SIG-M5 treated with dmso at 0.1 percent for 504 hours (cell line): ENCODE measurements around the gene CAPN11.
"Not testable (repeated sequence)": the region's sequence is repeated elsewhere in the genome, so short reads cannot be mapped to it uniquely, and the experiment has no call there.

Experiments
- DNase-seq: peaks from one replicate; lab custom pipeline; 2025; ENCODE audit not compliant: unreplicated experiment; lab: John Stamatoyannopoulos, UW

CAPN11 gene

DNA sequence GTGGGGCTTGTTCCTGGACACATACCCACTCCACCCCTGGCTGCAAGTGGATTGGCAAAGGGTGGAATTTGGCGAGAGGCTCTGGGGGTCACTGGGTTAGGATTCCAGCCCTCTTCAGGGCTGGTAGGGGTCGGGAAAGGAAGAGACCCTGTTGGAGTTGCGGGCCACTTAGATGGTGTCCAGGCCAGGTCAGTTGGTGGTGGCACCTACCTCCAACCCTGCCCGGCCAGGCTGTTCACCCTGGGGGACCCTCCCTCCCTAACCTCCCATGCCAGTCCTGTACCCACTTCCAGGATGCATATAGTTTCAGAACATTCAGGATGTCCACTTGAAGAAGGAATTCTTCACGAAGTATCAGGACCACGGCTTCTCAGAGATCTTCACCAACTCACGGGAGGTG is 21.0 kb downstream of the CAPN11 start:
- DNase-seq = no peak

DNA sequence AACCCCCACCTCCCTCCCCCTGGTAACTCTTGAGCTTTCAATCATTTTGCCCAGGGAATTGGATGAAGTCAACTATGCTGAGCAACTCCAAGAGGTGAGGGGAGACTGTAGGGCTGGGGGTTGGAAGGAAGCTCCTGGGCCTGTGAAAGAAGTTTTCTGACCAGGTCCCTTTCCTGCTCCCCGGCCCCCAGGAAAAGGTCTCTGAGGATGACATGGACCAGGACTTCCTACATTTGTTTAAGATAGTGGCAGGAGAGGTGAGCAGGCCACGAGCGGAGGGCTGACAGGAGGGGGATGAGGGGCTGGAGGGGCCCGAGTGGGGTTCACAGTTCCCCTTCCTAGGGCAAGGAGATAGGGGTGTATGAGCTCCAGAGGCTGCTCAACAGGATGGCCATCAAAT is 21.8 kb downstream of the CAPN11 start:
- no peak for DNase-seq

DNA sequence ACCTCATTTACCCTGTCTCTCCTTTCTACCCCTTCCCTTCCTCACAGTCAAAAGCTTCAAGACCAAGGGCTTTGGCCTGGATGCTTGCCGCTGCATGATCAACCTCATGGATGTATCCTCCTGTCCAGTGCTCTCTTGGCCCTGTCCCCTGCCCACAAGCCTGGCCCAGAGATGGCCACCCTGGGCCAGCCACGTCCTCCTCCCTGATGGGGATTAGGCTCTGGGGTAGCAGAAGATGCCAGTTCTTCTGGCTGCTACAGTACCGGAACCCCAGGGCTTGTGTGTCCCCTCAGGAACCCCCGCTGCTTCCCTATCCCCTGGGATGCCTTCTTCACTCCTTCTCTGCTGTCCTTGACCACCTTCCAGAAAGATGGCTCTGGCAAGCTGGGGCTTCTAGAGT is 22.3 kb downstream of the CAPN11 start:
- no peak for DNase-seq

DNA sequence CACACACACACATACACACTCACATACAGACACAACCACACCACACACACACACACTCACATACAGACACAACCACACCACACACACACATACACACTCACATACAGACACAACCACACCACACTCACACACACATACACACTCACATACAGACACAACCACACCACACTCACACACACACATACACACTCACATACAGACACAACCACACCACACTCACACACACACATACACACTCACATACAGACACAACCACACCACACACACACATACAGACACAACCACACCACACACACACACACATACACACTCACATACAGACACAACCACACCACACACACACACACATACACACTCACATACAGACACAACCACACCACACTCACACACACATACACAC is 23.2 kb downstream of the CAPN11 start:
- not testable (repeated sequence) for DNase-seq

DNA sequence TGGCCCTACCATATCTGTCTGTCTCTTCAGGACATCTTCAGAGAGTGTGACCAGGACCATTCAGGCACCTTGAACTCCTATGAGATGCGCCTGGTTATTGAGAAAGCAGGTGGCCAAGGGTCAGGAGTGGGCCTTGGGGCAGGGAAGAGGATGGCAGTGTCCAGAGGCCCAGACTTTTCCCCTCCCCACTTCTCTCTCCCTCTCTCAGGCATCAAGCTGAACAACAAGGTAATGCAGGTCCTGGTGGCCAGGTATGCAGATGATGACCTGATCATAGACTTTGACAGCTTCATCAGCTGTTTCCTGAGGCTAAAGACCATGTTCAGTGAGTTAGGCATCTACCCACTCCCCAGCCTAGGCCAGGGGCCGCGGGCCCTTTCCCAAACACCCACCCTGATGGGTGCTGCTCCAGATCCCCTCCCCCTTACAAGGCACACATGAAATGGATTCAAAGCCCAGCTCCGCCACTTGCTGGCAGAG is 24.3 kb downstream of the CAPN11 start:
- no peak for DNase-seq

DNA sequence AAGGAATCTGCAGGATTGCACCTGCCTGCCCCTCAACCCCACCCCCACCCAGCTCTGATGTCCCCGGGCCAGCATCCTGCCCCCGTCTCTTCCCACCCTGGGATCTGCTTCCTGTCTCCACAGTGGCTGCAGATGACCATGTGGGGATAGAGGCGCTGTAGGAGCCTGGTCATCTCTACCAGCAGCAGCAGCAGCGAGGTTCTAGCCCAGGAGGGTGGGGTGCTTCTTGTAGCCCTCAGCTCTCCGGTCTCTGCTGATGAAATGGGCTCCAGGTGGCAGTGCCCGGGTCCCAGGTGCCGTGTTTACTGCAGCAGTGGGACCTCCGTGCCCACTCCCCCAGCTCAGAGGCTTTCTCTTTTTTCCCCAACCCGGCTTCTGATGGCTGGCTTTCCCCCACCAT is 25.2 kb downstream of the CAPN11 start:
- no peak for DNase-seq

- DNase-seq = not testable (repeated sequence)
Observed at GRCh38 chr6:44185356-44185755, 26.7 kb downstream of the CAPN11 start.

GRCh38 chr6:44185953-44186634 is 27.5 kb downstream of the CAPN11 start:
- no peak for DNase-seq

- DNase-seq = no peak
Observed at GRCh38 chr6:44186635-44187025, 28.0 kb downstream of the CAPN11 start.

GRCh38 chr6:44188819-44189218 is 30.2 kb downstream of the CAPN11 start:
- DNase-seq = no peak

- DNase-seq = no peak
Observed at GRCh38 chr6:44189257-44189656, 30.6 kb downstream of the CAPN11 start.

GRCh38 chr6:44190715-44191114 is 32.1 kb downstream of the CAPN11 start:
- DNase-seq = no peak

GRCh38 chr6:44192428-44193041 is 33.9 kb downstream of the CAPN11 start:
- DNase-seq = no peak

DNA sequence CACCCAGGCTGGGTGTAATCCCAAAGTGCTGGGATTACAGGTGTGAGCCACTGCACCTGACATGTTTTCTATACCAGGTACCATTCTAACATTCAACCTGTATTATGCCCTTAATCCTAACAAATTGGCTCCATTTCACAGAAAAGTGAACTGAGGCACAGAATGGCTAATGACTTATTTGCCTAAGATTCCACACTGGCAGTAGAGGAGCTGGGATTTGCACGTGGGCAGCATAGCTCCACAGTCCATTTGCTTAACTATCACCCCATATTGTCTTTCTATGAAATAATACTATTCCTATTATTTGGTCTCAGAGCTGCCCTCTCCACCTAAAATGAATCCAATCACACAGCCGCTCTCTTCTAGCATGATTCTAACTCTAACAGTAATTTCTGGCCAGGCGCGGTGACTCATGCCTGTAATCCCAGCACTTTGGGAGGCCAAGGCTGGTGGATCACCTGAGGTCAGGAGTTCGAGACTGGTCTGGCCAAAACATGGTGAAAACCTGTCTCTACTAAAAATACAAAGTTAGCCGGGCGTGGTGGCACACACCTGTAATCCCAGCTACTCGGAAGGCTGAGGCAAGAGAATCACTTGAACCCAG is 34.8 kb downstream of the CAPN11 start:
- DNase-seq = no peak

GRCh38 chr6:44194326-44194725 is 35.7 kb downstream of the CAPN11 start:
- no peak for DNase-seq

DNA sequence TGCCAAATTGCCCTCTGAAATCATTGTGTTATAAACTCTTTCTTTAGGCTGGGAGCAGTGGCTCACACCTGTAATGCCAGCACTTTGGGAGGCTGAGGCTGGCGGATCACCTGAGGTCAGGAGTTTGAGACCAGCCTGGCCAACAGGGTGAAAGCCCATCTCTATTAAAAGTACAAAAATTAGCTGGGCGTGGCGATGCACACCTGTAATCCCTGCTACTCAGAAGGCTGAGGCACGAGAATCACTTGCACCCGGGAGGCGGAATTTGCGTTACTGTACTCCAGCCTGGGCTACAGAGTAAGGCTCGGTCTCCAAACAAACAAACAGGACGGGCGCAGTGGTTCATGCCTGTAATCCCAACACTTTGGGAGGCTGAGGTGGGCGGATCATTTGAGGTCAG is 37.7 kb downstream of the CAPN11 start:
- not testable (repeated sequence) for DNase-seq

- DNase-seq = no peak
Observed at GRCh38 chr6:44198684-44199083, 40.1 kb downstream of the CAPN11 start.

DNA sequence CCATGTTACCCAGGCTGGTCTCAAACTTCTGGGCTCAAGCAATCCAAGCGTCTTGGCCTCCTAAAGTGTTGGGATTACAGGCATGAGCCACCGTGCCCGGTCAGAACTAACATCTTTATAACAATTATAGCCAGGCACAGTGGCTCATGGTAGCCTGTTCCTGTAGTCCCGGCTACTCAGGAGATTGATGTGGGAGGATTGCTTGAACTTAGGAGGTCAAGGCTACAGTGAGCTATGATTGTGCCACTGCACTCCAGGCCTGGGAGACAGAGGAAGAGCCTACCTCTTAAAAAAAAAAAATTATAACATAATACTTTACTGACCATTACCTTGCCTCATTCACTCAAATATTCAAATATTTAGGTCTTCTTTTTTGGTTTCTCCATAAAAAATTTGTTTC is 41.3 kb downstream of the CAPN11 start:
- DNase-seq = no peak

DNA sequence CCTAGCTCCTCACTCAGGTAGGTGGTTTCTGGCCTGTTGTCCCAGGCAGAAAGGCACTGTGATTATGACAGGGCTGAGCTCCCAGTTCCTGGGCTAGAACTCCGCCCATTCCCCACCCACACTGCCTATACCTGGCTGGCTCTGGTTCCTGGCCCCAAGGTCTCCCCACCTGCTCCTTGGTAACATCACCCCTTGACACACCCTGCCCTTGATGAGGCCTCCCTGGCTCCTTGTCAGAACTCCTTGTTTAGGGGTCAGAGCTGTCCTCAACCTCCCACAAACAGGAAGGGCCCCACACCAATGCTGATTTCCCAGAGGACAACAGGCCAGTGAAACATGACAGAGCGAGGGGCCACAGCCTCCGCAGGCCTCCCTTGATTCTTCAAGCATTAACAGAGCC is 42.6 kb downstream of the CAPN11 start:
- no peak for DNase-seq

DNA sequence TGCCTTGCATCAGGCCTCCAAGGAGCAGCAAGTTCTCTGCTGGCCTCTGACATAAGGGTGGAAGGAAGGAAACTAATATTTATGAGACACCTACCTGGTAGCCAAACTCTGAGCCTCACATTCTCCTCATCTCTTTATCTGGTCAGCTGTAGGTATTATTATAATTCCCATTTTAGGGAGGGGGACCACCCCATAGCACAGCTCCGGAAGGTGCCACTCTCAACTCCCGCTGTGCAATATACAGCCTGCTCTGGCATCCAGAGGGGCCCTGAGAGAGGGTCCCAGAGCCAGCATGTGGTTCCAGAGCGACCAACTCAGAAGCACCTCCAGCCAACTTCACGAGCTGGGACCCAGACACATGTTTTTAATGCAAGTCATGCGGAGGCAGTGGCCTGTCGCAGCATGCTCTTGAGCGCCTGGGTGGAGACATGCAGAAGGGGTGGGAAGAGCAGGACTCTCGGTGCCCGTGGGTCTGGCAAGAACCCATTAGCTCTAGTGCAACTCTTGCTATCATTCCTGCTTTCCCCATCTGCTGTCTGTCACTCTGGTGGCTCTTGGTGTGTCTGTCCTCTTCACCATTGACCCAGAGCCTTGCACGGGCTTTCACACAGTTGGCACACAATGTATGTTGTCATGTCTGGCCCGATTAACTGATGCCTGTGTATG is 43.2 kb downstream of the CAPN11 start:
- DNase-seq = no peak

DNA sequence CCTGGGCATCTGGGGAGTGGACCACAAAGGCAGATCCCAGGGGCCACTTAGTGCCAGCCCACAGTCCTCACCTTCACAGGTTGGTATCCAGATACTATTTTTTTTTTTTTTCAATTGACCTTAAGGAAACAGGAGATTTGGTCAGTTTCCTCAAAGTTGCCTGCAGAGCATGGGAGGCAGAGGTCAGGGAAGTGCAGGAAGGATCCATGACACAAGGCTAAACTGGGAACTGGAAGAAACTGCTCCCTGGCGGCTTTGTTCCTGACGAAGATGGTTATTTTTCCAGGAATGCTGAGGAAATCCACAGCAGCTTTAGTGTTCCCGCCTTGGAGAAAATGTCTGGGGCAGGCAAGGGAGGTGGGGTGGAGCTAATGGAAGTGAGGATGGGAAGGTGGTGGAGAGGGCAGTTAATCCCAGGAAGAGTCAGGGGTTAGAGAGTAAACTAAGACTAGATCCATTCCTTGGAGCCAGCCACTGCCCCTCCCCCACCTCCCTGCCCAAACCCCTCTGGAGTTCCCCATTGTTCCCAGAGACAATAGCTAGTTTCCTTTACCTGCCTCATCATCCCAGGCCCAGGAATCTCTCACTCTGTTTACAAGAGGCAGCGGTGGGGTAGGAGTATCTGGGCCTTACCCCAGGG is 43.8 kb downstream of the CAPN11 start:
- DNase-seq = no peak
